GM12865 (cell line): ENCODE measurements around the gene ATP13A2.
"Not testable (repeated sequence)": the region's sequence is repeated elsewhere in the genome, so short reads cannot be mapped to it uniquely, and the experiment has no call there.

Experiments used
- DNase-seq: peaks from one replicate; pipeline ENCODE4 v3.0.0; 2010; ENCODE audit warnings: low read depth
- H3K4me3 ChIP-seq: 2 replicates; pipeline ENCODE4 v1.5.1; 2011; ENCODE audit warnings: mild to moderate bottlenecking, low read depth, low read length, control low read depth
- TF ChIP-seq, protein P1 (sequence below): IDR thresholded peaks from 2 replicates; pipeline ENCODE4 v1.5.1; 2011; ENCODE audit warnings: low read length, control low read depth, low read depth, inconsistent platforms; ENCODE audit not compliant: insufficient read depth; ENCODE audit errors: missing control alignments

Gene ATP13A2

DNA sequence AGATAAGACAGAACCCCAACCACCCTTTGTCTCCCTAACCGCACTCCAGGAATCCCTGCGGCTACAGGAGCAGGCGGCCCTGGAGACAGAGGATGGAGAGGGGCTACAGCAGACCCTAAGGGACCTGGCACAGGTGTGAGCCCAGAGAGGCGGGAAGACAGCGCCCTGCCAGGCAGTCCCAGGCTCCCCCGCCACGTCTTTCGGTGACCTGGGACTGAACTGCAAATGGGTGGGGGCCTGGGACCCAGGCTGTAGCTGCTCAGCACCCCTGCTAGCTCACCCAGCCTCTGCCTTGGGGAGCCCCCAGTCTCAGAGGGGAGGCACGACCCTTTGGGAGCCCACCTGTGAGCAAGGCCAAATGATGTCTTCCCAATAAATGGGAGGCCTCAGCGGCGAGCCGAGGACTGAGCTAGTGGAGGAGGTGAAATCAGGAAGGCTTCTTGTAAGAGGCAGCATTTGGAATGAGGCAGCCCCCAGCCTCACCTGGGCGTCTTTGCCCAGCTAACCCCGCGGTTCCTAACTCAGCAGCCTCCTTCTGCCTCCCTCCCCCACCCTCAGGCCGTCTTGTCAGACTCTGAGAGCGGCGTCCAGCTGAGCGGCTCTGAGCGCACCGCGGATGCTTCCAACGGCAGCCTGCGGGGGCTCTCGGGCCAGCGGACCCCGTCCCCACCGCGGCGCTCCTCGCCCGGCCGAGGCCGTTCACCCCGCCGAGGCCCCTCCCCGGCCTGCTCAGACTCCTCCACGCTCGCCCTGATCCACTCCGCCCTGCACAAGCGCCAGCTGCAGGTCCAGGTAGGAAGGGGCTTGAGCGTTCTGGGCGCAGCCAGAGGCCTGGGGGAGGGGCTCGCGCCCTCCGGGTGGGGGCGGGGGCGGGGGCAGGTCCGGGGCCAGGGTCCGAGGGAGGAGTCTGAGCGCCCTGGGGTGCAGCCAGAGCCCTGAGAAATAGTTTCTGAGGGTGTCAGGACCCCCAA is 73.1 kb downstream of the ATP13A2 start:
- no peak overlapping the region for H3K4me3 ChIP-seq
- TF ChIP-seq, protein P1, sequence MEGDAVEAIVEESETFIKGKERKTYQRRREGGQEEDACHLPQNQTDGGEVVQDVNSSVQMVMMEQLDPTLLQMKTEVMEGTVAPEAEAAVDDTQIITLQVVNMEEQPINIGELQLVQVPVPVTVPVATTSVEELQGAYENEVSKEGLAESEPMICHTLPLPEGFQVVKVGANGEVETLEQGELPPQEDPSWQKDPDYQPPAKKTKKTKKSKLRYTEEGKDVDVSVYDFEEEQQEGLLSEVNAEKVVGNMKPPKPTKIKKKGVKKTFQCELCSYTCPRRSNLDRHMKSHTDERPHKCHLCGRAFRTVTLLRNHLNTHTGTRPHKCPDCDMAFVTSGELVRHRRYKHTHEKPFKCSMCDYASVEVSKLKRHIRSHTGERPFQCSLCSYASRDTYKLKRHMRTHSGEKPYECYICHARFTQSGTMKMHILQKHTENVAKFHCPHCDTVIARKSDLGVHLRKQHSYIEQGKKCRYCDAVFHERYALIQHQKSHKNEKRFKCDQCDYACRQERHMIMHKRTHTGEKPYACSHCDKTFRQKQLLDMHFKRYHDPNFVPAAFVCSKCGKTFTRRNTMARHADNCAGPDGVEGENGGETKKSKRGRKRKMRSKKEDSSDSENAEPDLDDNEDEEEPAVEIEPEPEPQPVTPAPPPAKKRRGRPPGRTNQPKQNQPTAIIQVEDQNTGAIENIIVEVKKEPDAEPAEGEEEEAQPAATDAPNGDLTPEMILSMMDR, result no peak
- DNase-seq, result no peak

DNA sequence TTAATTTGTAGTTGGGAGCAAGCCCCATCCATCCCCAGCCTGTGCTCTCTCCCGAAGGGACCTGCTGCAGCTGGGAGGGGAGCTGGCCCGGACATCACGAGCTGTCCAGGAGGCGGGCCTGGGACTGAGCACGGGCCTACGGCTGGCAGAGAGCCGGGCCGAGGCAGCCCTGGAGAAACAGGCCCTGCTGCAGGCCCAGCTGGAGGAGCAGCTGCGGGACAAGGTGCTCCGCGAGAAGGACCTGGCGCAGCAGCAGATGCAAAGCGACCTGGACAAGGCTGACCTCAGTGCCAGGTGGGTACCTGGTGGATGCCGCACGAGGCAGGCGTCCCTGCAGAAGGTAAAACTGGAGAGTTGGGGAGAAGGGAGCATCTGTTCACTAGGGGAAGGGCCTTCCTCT is 75.1 kb downstream of the ATP13A2 start:
- H3K4me3 ChIP-seq, DNase-seq: not testable (repeated sequence)
